Measurements from ENCODE around the gene RAI14.

DNA sequence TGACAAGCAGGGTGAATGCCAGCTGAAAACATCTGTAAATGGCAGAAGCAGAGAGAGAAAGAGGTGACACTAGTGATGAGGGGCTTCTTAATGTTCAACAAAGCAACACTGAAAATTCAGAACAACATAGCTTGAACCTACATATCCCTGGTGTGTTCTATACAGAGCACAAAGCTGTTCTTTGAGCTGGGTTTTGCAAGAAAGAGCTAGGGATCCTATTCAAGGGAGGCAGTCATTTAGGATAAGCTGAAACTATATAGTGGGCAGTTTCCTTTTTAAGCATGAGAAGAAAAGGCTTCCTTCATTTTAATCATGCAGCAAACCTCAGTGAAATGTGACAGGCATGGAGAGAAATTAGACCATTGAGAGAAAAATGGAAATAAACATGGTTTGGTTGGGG is 45.6 kb upstream of the RAI14 start:
- TF ChIP-seq EZH2phosphoT487 (IDR thresholded peaks at IDR 0.05; ENCODE audit: borderline replicate concordance, low read depth, low read length) (no peak), CTCF (conservative IDR thresholded peaks at IDR 0.05; ENCODE audit: low read length) (no peak)
